Thymus (tissue), 11 donors: Measurements from ENCODE around the gene FBXO2. TPM values are rescaled to one million over a fixed set of nuclear protein-coding genes. Genes with fewer than 3 reads are reported as not detected.

Source experiments
- DNase-seq, 9 donors: peaks; one replicate each; pipeline ENCODE4 v3.0.0-alpha.2; 2013; ENCODE audit warnings: low spot score in 9 of 9, low read depth in 6 of 9, missing footprints in 1 of 9
- H3K27ac ChIP-seq, 2 donors: one replicate each; pipeline ENCODE4 v1.5.1; 2013; ENCODE audit warnings: control low read depth in 1 of 2, low read depth in 1 of 2, low read length in 1 of 2, mild to moderate bottlenecking in 1 of 2, moderate library complexity in 1 of 2
- H3K27me3 ChIP-seq, 2 donors: one replicate each; pipeline ENCODE4 v1.5.1; 2013; ENCODE audit warnings: low read length in 1 of 2; ENCODE audit not compliant: control insufficient read depth in 2 of 2, insufficient read depth in 1 of 2
- H3K36me3 ChIP-seq, 2 donors: one replicate each; pipeline ENCODE4 v1.5.1; 2013; ENCODE audit warnings: low read length in 1 of 2, mild to moderate bottlenecking in 1 of 2, moderate library complexity in 1 of 2; ENCODE audit not compliant: control insufficient read depth in 2 of 2, insufficient read depth in 2 of 2
- H3K4me1 ChIP-seq, 2 donors: one replicate each; pipeline ENCODE4 v1.5.1; 2013; ENCODE audit warnings: low read length in 2 of 2; ENCODE audit not compliant: control insufficient read depth in 2 of 2, insufficient read depth in 2 of 2
- H3K4me3 ChIP-seq, 2 donors: one replicate each; pipeline ENCODE4 v1.5.1; 2013; ENCODE audit warnings: low read length in 2 of 2, control low read depth in 1 of 2, mild to moderate bottlenecking in 1 of 2
- H3K9me3 ChIP-seq, 2 donors: one replicate each; pipeline ENCODE4 v1.5.1; 2013; ENCODE audit warnings: low read length in 1 of 2, mild to moderate bottlenecking in 1 of 2; ENCODE audit not compliant: control insufficient read depth in 2 of 2, insufficient read depth in 1 of 2
- WGBS: extraction: QIAGEN DNeasy Blood & Tissue Kit; methylation state at CpG from one replicate; pipeline ENCODE4 v1.1.7; 2013; 5-methylcytosine and 5-hydroxymethylcytosine counted together
- polyA plus RNA-seq: library from polyadenylated mRNA; stranded (reverse); fragments of 200-250 nt; gene quantifications from one replicate; pipeline ENCODE4 v1.2.3, GENCODE V29; 2013
- total RNA-seq: library from RNA; stranded (reverse); fragments of 120-200 nt; gene quantifications from one replicate; pipeline ENCODE4 v1.2.4, GENCODE V29; 2013
- donor health status: healthy.

The FBXO2 gene
- total and polyA plus RNA-seq, 2 donors: 9.0 to 46.2 TPM

DNA sequence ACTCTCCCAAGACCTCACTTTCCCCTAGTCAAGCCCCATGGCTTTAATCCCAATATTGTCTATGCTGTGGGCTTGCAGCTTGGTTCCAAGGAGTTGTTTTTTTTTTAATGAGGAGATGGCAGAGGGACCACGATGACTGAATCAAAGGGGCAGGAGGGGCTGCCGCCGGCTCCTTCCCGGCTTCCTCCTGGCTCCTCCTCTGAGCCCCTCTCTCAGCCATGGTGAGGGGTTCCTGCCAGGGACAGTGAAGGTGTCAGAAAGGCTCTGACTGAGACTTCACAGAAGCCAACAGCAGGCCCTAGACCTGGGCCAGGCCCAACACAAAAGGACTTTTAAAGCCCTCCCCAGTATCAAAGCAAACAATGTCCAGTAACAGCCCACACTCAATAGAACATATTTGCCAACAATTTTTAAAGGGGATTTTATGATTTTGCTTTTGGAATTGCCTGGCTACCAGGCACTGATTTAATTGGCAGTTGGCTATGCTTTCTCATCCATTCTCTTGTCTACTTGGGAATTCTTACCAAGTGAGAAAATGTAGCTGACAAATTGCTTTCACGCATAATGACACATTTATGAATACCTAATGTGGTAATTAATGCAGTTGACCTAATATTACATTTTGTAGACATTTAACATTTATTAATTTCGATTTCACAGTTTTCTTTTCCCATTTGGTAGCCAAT lies 54.2 kb downstream of the FBXO2 start:
- no peak for DNase-seq
- no peak overlapping the region for H3K4me3 ChIP-seq
- no peaks in the 10 kb centered on the region for H3K36me3 ChIP-seq
- peaks cover 0 to 4% of the 10 kb centered on the region in 2 donors for H3K9me3 ChIP-seq
- WGBS: 80% methylated on average over 6 of the region's 6 CpGs
- H3K27ac ChIP-seq: no peak overlapping the region
- peaks cover 0 to 3% of the 10 kb centered on the region in 2 donors for H3K27me3 ChIP-seq
- no peaks in the 10 kb centered on the region for H3K4me1 ChIP-seq

- no peak overlapping the region for H3K4me3 ChIP-seq
- 96% methylated on average over 5 of the region's 5 CpGs for WGBS
- H3K9me3 ChIP-seq: peaks cover 0 to 4% of the 10 kb centered on the region in 2 donors
- H3K27me3 ChIP-seq: peaks cover 0 to 15% of the 10 kb centered on the region in 2 donors
- no peaks in the 10 kb centered on the region for H3K36me3 ChIP-seq
- no peak for DNase-seq
- H3K27ac ChIP-seq: no peak overlapping the region
- no peaks in the 10 kb centered on the region for H3K4me1 ChIP-seq
These were observed 55.8 kb downstream of the FBXO2 start for GRCh38 chr1:11598461-11598860.

Other genes starting within 250 kb of the FBXO2 start
- gene DISP3, start 175.3 kb downstream of the FBXO2 start, total RNA-seq: 0.28 TPM
- gene DISP3, start 175.3 kb downstream of the FBXO2 start, polyA plus RNA-seq: 0.82 TPM
- gene FBXO44, start 448 bp upstream of the FBXO2 start, total RNA-seq: 8.6 TPM
- 37.3 TPM for gene FBXO44, start 448 bp upstream of the FBXO2 start, polyA plus RNA-seq
- gene FBXO6, start 9.8 kb upstream of the FBXO2 start, total RNA-seq: 11.4 TPM
- 16.1 TPM for gene FBXO6, start 9.8 kb upstream of the FBXO2 start, polyA plus RNA-seq
- 61.6 TPM for gene MAD2L2, start 26.7 kb upstream of the FBXO2 start, total RNA-seq
- 49.6 TPM for gene MAD2L2, start 26.7 kb upstream of the FBXO2 start, polyA plus RNA-seq
- gene DRAXIN, start 37.3 kb upstream of the FBXO2 start, total RNA-seq: 0.14 TPM
- gene DRAXIN, start 37.3 kb upstream of the FBXO2 start, polyA plus RNA-seq: 0.14 TPM
- gene AGTRAP, start 81.7 kb upstream of the FBXO2 start, total RNA-seq: 20.5 TPM
- 84.2 TPM for gene AGTRAP, start 81.7 kb upstream of the FBXO2 start, polyA plus RNA-seq
- gene C1orf167, start 107.8 kb upstream of the FBXO2 start, total RNA-seq: 0.14 TPM
- 1.5 TPM for gene C1orf167, start 107.8 kb upstream of the FBXO2 start, polyA plus RNA-seq
- 9.4 TPM for gene MTHFR, start 151.5 kb upstream of the FBXO2 start, total RNA-seq
- 11.7 TPM for gene MTHFR, start 151.5 kb upstream of the FBXO2 start, polyA plus RNA-seq
- 2.6 TPM for gene CLCN6, start 151.8 kb upstream of the FBXO2 start, total RNA-seq
- 9.2 TPM for gene CLCN6, start 151.8 kb upstream of the FBXO2 start, polyA plus RNA-seq
- gene NPPA, start 193.4 kb upstream of the FBXO2 start, total RNA-seq: 0.80 TPM
- 5.9 TPM for gene NPPA, start 193.4 kb upstream of the FBXO2 start, polyA plus RNA-seq
- gene NPPB, start 204.5 kb upstream of the FBXO2 start, total RNA-seq: 0.47 TPM
- 1.7 TPM for gene NPPB, start 204.5 kb upstream of the FBXO2 start, polyA plus RNA-seq